C1 segment of cervical spinal cord (tissue), 14 donors: ENCODE measurements around the gene BSG.
"Not testable (repeated sequence)": the region's sequence is repeated elsewhere in the genome, so short reads cannot be mapped to it uniquely, and the experiment has no call there.

ENCODE experiments used
- DNase-seq, 14 donors: peaks; one replicate each; lab custom pipeline; 2025; lab: John Stamatoyannopoulos, UW

Gene BSG

GRCh38 chr19:620166-620862 is 47.9 kb downstream of the BSG start:
- no peak for DNase-seq

GRCh38 chr19:621191-621590 is 48.8 kb downstream of the BSG start:
- DNase-seq = not testable (repeated sequence)

GRCh38 chr19:621819-622218 is 49.4 kb downstream of the BSG start:
- DNase-seq = no peak

GRCh38 chr19:622666-623065 is 50.3 kb downstream of the BSG start:
- DNase-seq = no peak

- DNase-seq = no peak
Measured at GRCh38 chr19:623175-623916, 51.0 kb downstream of the BSG start.

- DNase-seq = no peak
Measured at GRCh38 chr19:623974-624373, 51.6 kb downstream of the BSG start.

GRCh38 chr19:624433-625109 is 52.2 kb downstream of the BSG start:
- DNase-seq = no peak

- no peak for DNase-seq
Measured at GRCh38 chr19:625257-625656, 52.9 kb downstream of the BSG start.

GRCh38 chr19:626566-626965 is 54.2 kb downstream of the BSG start:
- DNase-seq = not testable (repeated sequence)

- no peak for DNase-seq
Measured at GRCh38 chr19:628168-628567, 55.8 kb downstream of the BSG start.

GRCh38 chr19:629515-629914 is 57.1 kb downstream of the BSG start:
- not testable (repeated sequence) for DNase-seq

- DNase-seq = no peak
Measured at GRCh38 chr19:629961-630714, 57.7 kb downstream of the BSG start.

- DNase-seq = no peak
Measured at GRCh38 chr19:632579-633067, 60.2 kb downstream of the BSG start.
